ENCODE measurements around the gene CUL9. TPM values are rescaled to one million over a fixed set of nuclear protein-coding genes. Genes with fewer than 3 reads are reported as not detected.

The CUL9 gene
- total RNA-seq, 4 donors from 2014 or later, result 41.1 to 69.9 (median 50.3) TPM

DNA sequence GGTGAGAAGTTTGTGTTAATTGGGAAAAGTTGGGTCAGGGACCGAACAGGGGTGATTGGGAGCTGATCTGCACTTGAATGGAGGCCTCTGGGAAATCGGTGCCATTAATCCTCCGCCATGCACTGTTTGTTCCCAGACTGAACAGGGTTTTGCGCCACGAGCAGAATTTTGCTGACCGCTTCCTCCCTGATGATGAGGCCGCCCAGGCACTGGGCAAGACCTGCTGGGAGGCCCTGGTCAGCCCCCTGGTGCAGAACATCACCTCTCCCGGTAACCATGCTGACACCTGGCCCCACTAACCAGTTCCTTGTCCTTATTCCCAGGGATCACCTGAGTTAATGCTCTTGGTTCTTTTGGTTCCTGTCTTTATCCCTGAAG lies 21.7 kb downstream of the CUL9 start:
- 94% methylated on average over 8 of the region's 8 CpGs; no CpG with 5 or more reads in 1 of the 2 donors for WGBS, 2 donors (ENCODE audit: low coverage in 1 of 2)
- in situ Hi-C loops (cut with MboI; ENCODE audit: low pct_ligation_motif_present in 1 of 4, low pct_unique_long_range_greater_than_20kb in 1 of 4, low sequenced_read_pairs in 3 of 4), result no loop called here

DNA sequence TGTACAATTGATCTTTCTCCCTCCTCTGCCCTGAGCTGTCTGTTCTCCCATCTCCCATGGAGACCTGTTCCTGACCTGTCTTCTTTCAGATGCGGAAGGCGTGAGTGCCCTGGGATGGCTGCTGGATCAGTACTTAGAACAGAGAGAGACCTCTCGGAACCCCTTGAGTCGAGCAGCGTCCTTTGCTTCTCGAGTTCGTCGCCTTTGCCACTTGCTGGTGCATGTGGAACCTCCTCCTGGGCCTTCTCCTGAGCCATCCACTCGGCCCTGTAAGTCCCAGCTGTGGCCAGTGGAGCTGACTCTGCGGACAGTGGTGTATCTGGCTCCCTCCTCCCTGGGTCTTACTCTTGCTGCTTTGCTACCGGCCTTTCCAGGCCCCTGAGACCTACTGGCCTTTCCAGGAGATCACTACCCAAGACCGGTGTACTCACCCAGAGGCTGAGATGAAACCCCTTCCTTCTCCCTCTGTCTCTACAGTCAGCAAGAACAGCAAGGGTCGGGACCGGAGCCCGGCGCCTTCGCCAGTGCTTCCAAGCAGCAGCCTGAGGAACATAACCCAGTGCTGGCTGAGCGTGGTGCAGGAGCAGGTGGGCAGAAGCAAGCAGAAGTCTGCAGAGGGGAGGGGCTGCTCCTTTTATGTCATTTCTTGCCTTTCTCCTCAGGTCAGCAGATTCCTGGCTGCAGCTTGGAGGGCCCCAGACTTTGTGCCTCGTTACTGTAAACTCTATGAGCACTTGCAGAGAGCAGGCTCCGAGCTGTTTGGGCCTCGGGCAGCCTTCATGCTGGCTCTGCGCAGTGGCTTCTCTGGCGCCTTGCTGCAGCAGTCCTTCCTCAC lies 22.5 kb downstream of the CUL9 start:
- H3K27ac ChIP-seq, result no peak overlapping the region
- DNase-seq, result no peak

More for the DNA sequence above, 21.7 kb downstream of the CUL9 start:
- H3K4me1 ChIP-seq, result no peaks in the 10 kb centered on the region
- H3K9me3 ChIP-seq, result no peaks in the 10 kb centered on the region
- no peaks in the 10 kb centered on the region for H3K27me3 ChIP-seq
- intact Hi-C loops (cut with DNase I; ENCODE audit: low total_unique reads), result no loop called here
- DNase-seq, result no peak
- H3K4me3 ChIP-seq, result no peak overlapping the region
- H3K36me3 ChIP-seq, result peaks cover 0 to 4% (median 0%) of the 10 kb centered on the region in 4 donors
- TF ChIP-seq POLR2AphosphoS5 (IDR thresholded peaks at IDR 0.05), result no peak
- TF ChIP-seq POLR2A (IDR thresholded peaks at IDR 0.05), result no peak
- TF ChIP-seq EP300 (IDR thresholded peaks at IDR 0.05; ENCODE audit: low read depth), result no peak
- TF ChIP-seq, protein P1, sequence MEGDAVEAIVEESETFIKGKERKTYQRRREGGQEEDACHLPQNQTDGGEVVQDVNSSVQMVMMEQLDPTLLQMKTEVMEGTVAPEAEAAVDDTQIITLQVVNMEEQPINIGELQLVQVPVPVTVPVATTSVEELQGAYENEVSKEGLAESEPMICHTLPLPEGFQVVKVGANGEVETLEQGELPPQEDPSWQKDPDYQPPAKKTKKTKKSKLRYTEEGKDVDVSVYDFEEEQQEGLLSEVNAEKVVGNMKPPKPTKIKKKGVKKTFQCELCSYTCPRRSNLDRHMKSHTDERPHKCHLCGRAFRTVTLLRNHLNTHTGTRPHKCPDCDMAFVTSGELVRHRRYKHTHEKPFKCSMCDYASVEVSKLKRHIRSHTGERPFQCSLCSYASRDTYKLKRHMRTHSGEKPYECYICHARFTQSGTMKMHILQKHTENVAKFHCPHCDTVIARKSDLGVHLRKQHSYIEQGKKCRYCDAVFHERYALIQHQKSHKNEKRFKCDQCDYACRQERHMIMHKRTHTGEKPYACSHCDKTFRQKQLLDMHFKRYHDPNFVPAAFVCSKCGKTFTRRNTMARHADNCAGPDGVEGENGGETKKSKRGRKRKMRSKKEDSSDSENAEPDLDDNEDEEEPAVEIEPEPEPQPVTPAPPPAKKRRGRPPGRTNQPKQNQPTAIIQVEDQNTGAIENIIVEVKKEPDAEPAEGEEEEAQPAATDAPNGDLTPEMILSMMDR (IDR thresholded peaks at IDR 0.05), result no peak
- no peak overlapping the region for H3K27ac ChIP-seq

DNA sequence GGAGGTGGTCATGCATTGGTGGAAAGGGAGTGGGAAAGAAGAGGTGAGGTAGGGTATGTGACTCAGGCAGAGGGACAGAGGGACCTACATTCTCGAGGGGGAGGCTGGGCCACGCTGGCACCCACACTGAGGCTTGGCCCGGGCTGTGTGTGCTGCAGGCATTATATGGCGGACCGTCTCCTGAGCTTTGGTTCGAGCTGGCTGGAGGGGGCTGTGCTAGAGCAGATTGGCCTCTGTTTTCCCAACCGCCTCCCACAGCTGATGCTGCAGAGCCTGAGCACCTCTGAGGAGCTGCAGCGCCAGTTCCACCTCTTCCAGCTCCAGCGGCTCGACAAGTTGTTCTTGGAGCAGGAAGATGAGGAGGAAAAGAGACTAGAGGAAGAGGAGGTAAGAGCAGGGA lies 23.9 kb downstream of the CUL9 start:
- TF ChIP-seq EP300 (IDR thresholded peaks at IDR 0.05; ENCODE audit: low read depth) (no peak), POLR2AphosphoS5 (IDR thresholded peaks at IDR 0.05) (no peak), POLR2A (IDR thresholded peaks at IDR 0.05) (no peak)
- TF ChIP-seq, protein P1 (IDR thresholded peaks at IDR 0.05), result no peak
- no peaks in the 10 kb centered on the region for H3K4me1 ChIP-seq
- DNase-seq, result no peak
- H3K27ac ChIP-seq, result no peak overlapping the region
- no peaks in the 10 kb centered on the region for H3K9me3 ChIP-seq
- in situ Hi-C loops (cut with MboI; ENCODE audit: low pct_ligation_motif_present in 1 of 4, low pct_unique_long_range_greater_than_20kb in 1 of 4, low sequenced_read_pairs in 3 of 4) (no loop called here), intact Hi-C loops (cut with DNase I; ENCODE audit: low total_unique reads) (no loop called here)
- no peaks in the 10 kb centered on the region for H3K27me3 ChIP-seq
- no peak overlapping the region for H3K4me3 ChIP-seq
- no peaks in the 10 kb centered on the region for H3K36me3 ChIP-seq
- WGBS, 2 donors (ENCODE audit: low coverage in 1 of 2), result 88 to 94% methylated on average over 9 to 10 of the region's 10 CpGs

More for the DNA sequence above, 22.5 kb downstream of the CUL9 start:
- intact Hi-C loops (cut with DNase I; ENCODE audit: low total_unique reads) (no loop called here), in situ Hi-C loops (cut with MboI; ENCODE audit: low pct_ligation_motif_present in 1 of 4, low pct_unique_long_range_greater_than_20kb in 1 of 4, low sequenced_read_pairs in 3 of 4) (no loop called here)
- Histone ChIP-seq H3K4me3 (no peak overlapping the region), H3K27me3 (no peaks in the 10 kb centered on the region), H3K36me3 (peaks cover 0 to 2% (median 0%) of the 10 kb centered on the region in 4 donors), H3K9me3 (no peaks in the 10 kb centered on the region), H3K4me1 (no peaks in the 10 kb centered on the region)
- 94% methylated on average over 23 of the region's 23 CpGs; no CpG with 5 or more reads in 1 of the 2 donors for WGBS, 2 donors (ENCODE audit: low coverage in 1 of 2)
- TF ChIP-seq POLR2AphosphoS5 (IDR thresholded peaks at IDR 0.05), result no peak
- TF ChIP-seq, protein P1 (IDR thresholded peaks at IDR 0.05), result no peak
- TF ChIP-seq POLR2A (IDR thresholded peaks at IDR 0.05), result no peak
- no peak for TF ChIP-seq EP300 (IDR thresholded peaks at IDR 0.05; ENCODE audit: low read depth)

DNA sequence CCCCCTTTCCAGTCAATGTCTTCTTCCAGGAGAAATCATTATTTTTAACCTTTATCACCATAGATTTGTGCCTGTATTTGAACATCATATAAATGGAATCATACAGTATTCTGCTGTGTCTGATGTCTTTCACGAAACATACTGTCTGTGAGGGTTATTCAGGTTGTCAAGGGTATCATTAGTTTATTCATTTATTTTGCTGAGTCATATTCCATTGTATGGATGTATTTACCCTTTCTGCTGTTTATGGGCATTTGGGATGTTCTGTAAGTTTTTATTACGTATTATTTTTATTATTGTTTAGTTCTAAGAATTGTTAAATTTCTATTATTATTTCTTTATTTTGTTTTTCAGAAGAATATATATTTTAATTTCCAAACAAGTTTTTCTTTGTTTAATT lies 25.3 kb downstream of the CUL9 start:
- Histone ChIP-seq H3K27me3 (no peaks in the 10 kb centered on the region), H3K9me3 (no peaks in the 10 kb centered on the region), H3K36me3 (no peaks in the 10 kb centered on the region), H3K27ac (no peak overlapping the region), H3K4me3 (no peak overlapping the region), H3K4me1 (peaks cover 0 to 3% (median 1%) of the 10 kb centered on the region in 4 donors)
- WGBS, 2 donors (ENCODE audit: low coverage in 1 of 2), result 92 to 94% methylated on average over 2 of the region's 2 CpGs
- in situ Hi-C loops (cut with MboI; ENCODE audit: low pct_ligation_motif_present in 1 of 4, low pct_unique_long_range_greater_than_20kb in 1 of 4, low sequenced_read_pairs in 3 of 4), result no loop called here
- no peak for DNase-seq
- intact Hi-C loops (cut with DNase I; ENCODE audit: low total_unique reads), result no loop called here
- TF ChIP-seq EP300 (IDR thresholded peaks at IDR 0.05; ENCODE audit: low read depth), result no peak
- no peak for TF ChIP-seq POLR2A (IDR thresholded peaks at IDR 0.05)
- TF ChIP-seq, protein P1 (IDR thresholded peaks at IDR 0.05), result no peak
- TF ChIP-seq POLR2AphosphoS5 (IDR thresholded peaks at IDR 0.05), result no peak
